ENCODE measurements around the gene RABGAP1L.
A peak's percentile ranks its signal among the peaks of the same experiment; 100 is the strongest.

RABGAP1L gene

GRCh38 chr1:174153085-174153824 lies 6.1 kb upstream of the RABGAP1L start:
- Histone ChIP-seq H3K4me1 (ENCODE audit: control insufficient read depth, insufficient read depth, low read length) (peaks cover under 1% of the 10 kb centered on the region; the same call in 1 of the 2 replicates), H3K27me3 (ENCODE audit: control insufficient read depth, insufficient read depth, low read length) (0 out of 2 replicates have a peak, but pooled peaks cover under 1% of the 10 kb centered on the region), H3K36me3 (ENCODE audit: control insufficient read depth, insufficient read depth, low read length) (no peaks in the 10 kb centered on the region), H3K9ac (ENCODE audit: low read length) (no peak overlapping the region), H3K27ac (ENCODE audit: low read depth, low read length) (no peak overlapping the region), H3K9me3 (ENCODE audit: control insufficient read depth, insufficient read depth, low read depth, low read length) (peaks cover 3% of the 10 kb centered on the region; the same call in 1 of the 2 replicates), H3K4me3 (ENCODE audit: low read depth, low read length) (no peak overlapping the region)

GRCh38 chr1:174153825-174154107 lies 5.6 kb upstream of the RABGAP1L start:
- Histone ChIP-seq H3K9ac (ENCODE audit: low read length) (no peak overlapping the region), H3K36me3 (ENCODE audit: control insufficient read depth, insufficient read depth, low read length) (no peaks in the 10 kb centered on the region), H3K4me3 (ENCODE audit: low read depth, low read length) (no peak overlapping the region), H3K4me1 (ENCODE audit: control insufficient read depth, insufficient read depth, low read length) (peaks cover 5% of the 10 kb centered on the region; the same call in 1 of the 2 replicates), H3K27me3 (ENCODE audit: control insufficient read depth, insufficient read depth, low read length) (peaks cover 2% of the 10 kb centered on the region; the same call in 1 of the 2 replicates), H3K9me3 (ENCODE audit: control insufficient read depth, insufficient read depth, low read depth, low read length) (peaks cover 3% of the 10 kb centered on the region; the same call in 1 of the 2 replicates), H3K27ac (ENCODE audit: low read depth, low read length) (no peak overlapping the region)

- Histone ChIP-seq H3K4me1 (ENCODE audit: control insufficient read depth, insufficient read depth, low read length) (peaks cover 5% of the 10 kb centered on the region; the same call in 1 of the 2 replicates), H3K27me3 (ENCODE audit: control insufficient read depth, insufficient read depth, low read length) (peaks cover 2% of the 10 kb centered on the region; the same call in 1 of the 2 replicates), H3K36me3 (ENCODE audit: control insufficient read depth, insufficient read depth, low read length) (no peaks in the 10 kb centered on the region), H3K9ac (ENCODE audit: low read length) (no peak overlapping the region), H3K9me3 (ENCODE audit: control insufficient read depth, insufficient read depth, low read depth, low read length) (no peaks in the 10 kb centered on the region), H3K27ac (ENCODE audit: low read depth, low read length) (no peak overlapping the region), H3K4me3 (ENCODE audit: low read depth, low read length) (no peak overlapping the region)
These were observed 2.9 kb upstream of the RABGAP1L start for GRCh38 chr1:174156437-174156836.

- H3K36me3 ChIP-seq (ENCODE audit: control insufficient read depth, insufficient read depth, low read length) = no peaks in the 10 kb centered on the region
- no peak overlapping the region for H3K4me3 ChIP-seq (ENCODE audit: low read depth, low read length)
- H3K9me3 ChIP-seq (ENCODE audit: control insufficient read depth, insufficient read depth, low read depth, low read length) = no peaks in the 10 kb centered on the region
- H3K9ac ChIP-seq (ENCODE audit: low read length) = no peak overlapping the region
- peaks cover 2% of the 10 kb centered on the region; the same call in 1 of the 2 replicates for H3K27me3 ChIP-seq (ENCODE audit: control insufficient read depth, insufficient read depth, low read length)
- peaks cover 6% of the 10 kb centered on the region for H3K4me1 ChIP-seq (ENCODE audit: control insufficient read depth, insufficient read depth, low read length)
- H3K27ac ChIP-seq (ENCODE audit: low read depth, low read length) = no peak overlapping the region
These were observed 2.0 kb upstream of the RABGAP1L start for GRCh38 chr1:174157157-174157806.

GRCh38 chr1:174158767-174159251 lies 511 bp upstream of the RABGAP1L start:
- H3K36me3 ChIP-seq (ENCODE audit: control insufficient read depth, insufficient read depth, low read length) = no peaks in the 10 kb centered on the region
- no peak overlapping the region for H3K27ac ChIP-seq (ENCODE audit: low read depth, low read length)
- peak overlapping the region; percentile 63 for H3K9ac ChIP-seq (ENCODE audit: low read length)
- H3K4me3 ChIP-seq (ENCODE audit: low read depth, low read length) = peak overlapping the region; percentile 80
- H3K4me1 ChIP-seq (ENCODE audit: control insufficient read depth, insufficient read depth, low read length) = peaks cover 8% of the 10 kb centered on the region
- H3K27me3 ChIP-seq (ENCODE audit: control insufficient read depth, insufficient read depth, low read length) = peaks cover 2% of the 10 kb centered on the region; the same call in 1 of the 2 replicates
- no peaks in the 10 kb centered on the region for H3K9me3 ChIP-seq (ENCODE audit: control insufficient read depth, insufficient read depth, low read depth, low read length)

GRCh38 chr1:174160109-174160473 lies 771 bp downstream of the RABGAP1L start:
- H3K36me3 ChIP-seq (ENCODE audit: control insufficient read depth, insufficient read depth, low read length) = no peaks in the 10 kb centered on the region
- no peaks in the 10 kb centered on the region for H3K9me3 ChIP-seq (ENCODE audit: control insufficient read depth, insufficient read depth, low read depth, low read length)
- peaks cover 2% of the 10 kb centered on the region; the same call in 1 of the 2 replicates for H3K27me3 ChIP-seq (ENCODE audit: control insufficient read depth, insufficient read depth, low read length)
- peak overlapping the region; percentile 78 for H3K9ac ChIP-seq (ENCODE audit: low read length)
- peak overlapping the region; percentile 89; the same call in 1 of the 2 replicates for H3K27ac ChIP-seq (ENCODE audit: low read depth, low read length)
- peak overlapping the region; percentile 80 for H3K4me3 ChIP-seq (ENCODE audit: low read depth, low read length)
- H3K4me1 ChIP-seq (ENCODE audit: control insufficient read depth, insufficient read depth, low read length) = peaks cover 8% of the 10 kb centered on the region

GRCh38 chr1:174160603-174161002 lies 1.3 kb downstream of the RABGAP1L start:
- Histone ChIP-seq H3K9me3 (ENCODE audit: control insufficient read depth, insufficient read depth, low read depth, low read length) (no peaks in the 10 kb centered on the region), H3K4me1 (ENCODE audit: control insufficient read depth, insufficient read depth, low read length) (peaks cover 8% of the 10 kb centered on the region), H3K27me3 (ENCODE audit: control insufficient read depth, insufficient read depth, low read length) (peaks cover 2% of the 10 kb centered on the region; the same call in 1 of the 2 replicates), H3K4me3 (ENCODE audit: low read depth, low read length) (peak overlapping the region; percentile 80), H3K9ac (ENCODE audit: low read length) (no peak overlapping the region), H3K36me3 (ENCODE audit: control insufficient read depth, insufficient read depth, low read length) (no peaks in the 10 kb centered on the region), H3K27ac (ENCODE audit: low read depth, low read length) (no peak overlapping the region)

- no peak overlapping the region for H3K27ac ChIP-seq (ENCODE audit: low read depth, low read length)
- H3K9me3 ChIP-seq (ENCODE audit: control insufficient read depth, insufficient read depth, low read depth, low read length) = no peaks in the 10 kb centered on the region
- no peak overlapping the region for H3K4me3 ChIP-seq (ENCODE audit: low read depth, low read length)
- peaks cover 8% of the 10 kb centered on the region for H3K4me1 ChIP-seq (ENCODE audit: control insufficient read depth, insufficient read depth, low read length)
- H3K36me3 ChIP-seq (ENCODE audit: control insufficient read depth, insufficient read depth, low read length) = no peaks in the 10 kb centered on the region
- H3K9ac ChIP-seq (ENCODE audit: low read length) = no peak overlapping the region
- peaks cover 2% of the 10 kb centered on the region; the same call in 1 of the 2 replicates for H3K27me3 ChIP-seq (ENCODE audit: control insufficient read depth, insufficient read depth, low read length)
These were observed 2.5 kb downstream of the RABGAP1L start for GRCh38 chr1:174161813-174162212.

GRCh38 chr1:174164826-174165225 lies 5.5 kb downstream of the RABGAP1L start:
- Histone ChIP-seq H3K36me3 (ENCODE audit: control insufficient read depth, insufficient read depth, low read length) (no peaks in the 10 kb centered on the region), H3K27ac (ENCODE audit: low read depth, low read length) (no peak overlapping the region), H3K9me3 (ENCODE audit: control insufficient read depth, insufficient read depth, low read depth, low read length) (no peaks in the 10 kb centered on the region), H3K4me1 (ENCODE audit: control insufficient read depth, insufficient read depth, low read length) (peaks cover 4% of the 10 kb centered on the region), H3K27me3 (ENCODE audit: control insufficient read depth, insufficient read depth, low read length) (no peaks in the 10 kb centered on the region), H3K9ac (ENCODE audit: low read length) (no peak overlapping the region), H3K4me3 (ENCODE audit: low read depth, low read length) (no peak overlapping the region)

- no peak overlapping the region for H3K9ac ChIP-seq (ENCODE audit: low read length)
- no peak overlapping the region for H3K4me3 ChIP-seq (ENCODE audit: low read depth, low read length)
These were observed 6.3 kb downstream of the RABGAP1L start for GRCh38 chr1:174165471-174166137.

More at GRCh38 chr1:174165471-174166137, 6.3 kb downstream of the RABGAP1L start:
- no peaks in the 10 kb centered on the region for H3K9me3 ChIP-seq (ENCODE audit: control insufficient read depth, insufficient read depth, low read depth, low read length)
- no peak overlapping the region for H3K27ac ChIP-seq (ENCODE audit: low read depth, low read length)
- no peaks in the 10 kb centered on the region for H3K27me3 ChIP-seq (ENCODE audit: control insufficient read depth, insufficient read depth, low read length)
- peaks cover 4% of the 10 kb centered on the region for H3K4me1 ChIP-seq (ENCODE audit: control insufficient read depth, insufficient read depth, low read length)
- no peaks in the 10 kb centered on the region for H3K36me3 ChIP-seq (ENCODE audit: control insufficient read depth, insufficient read depth, low read length)
